ENCODE results near the gene WRNIP1. TPM values are rescaled to one million over a fixed set of nuclear protein-coding genes. Genes with fewer than 3 reads are reported as not detected.
A peak's percentile ranks its signal among the peaks of the same experiment; 100 is the strongest.

WRNIP1 gene
- total RNA-seq, 2 donors from 2014 or later, result 51.9 to 53.5 TPM

DNA sequence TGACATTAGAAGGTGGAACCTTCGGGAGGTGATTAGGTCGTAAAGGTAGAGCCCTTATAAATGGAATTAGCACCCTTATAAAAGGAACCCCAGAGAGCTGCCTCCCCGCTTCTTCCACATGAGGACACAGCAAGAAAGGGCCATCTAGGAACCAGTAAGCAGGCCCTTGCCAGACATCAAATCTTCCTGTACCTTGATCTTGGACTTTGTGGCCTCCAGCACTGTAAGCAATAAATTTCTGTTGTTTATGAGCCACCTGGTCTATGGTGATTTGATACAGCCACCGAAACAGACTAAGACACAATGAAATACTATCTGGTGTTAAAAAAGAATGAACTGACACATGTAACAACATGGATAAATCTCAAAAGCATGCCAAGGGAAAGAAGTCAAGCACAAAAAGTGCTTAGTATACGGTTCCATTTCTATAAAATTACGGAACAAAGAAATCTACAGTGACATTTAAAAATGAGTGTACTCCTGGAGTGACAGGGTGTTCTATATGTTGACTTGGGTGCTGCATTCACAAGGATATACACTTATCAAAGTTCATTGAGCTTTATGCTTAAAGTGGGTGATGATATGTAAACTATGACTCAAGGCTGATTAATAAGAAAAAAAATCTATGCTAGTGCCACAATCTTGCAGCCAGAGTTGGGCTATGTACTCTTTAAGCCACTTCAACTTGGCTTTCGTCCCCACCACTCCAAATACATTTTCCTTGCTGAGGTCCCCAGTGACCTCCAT is 58.1 kb downstream of the WRNIP1 start:
- Histone ChIP-seq H3K27me3 (no peaks in the 10 kb centered on the region), H3K4me1 (peaks cover 0 to 33% of the 10 kb centered on the region in 2 donors), H3K36me3 (no peaks in the 10 kb centered on the region), H3K9me3 (no peaks in the 10 kb centered on the region), H3K4me3 (no peak overlapping the region), H3K27ac (no peak overlapping the region)
- TF ChIP-seq, protein P1, sequence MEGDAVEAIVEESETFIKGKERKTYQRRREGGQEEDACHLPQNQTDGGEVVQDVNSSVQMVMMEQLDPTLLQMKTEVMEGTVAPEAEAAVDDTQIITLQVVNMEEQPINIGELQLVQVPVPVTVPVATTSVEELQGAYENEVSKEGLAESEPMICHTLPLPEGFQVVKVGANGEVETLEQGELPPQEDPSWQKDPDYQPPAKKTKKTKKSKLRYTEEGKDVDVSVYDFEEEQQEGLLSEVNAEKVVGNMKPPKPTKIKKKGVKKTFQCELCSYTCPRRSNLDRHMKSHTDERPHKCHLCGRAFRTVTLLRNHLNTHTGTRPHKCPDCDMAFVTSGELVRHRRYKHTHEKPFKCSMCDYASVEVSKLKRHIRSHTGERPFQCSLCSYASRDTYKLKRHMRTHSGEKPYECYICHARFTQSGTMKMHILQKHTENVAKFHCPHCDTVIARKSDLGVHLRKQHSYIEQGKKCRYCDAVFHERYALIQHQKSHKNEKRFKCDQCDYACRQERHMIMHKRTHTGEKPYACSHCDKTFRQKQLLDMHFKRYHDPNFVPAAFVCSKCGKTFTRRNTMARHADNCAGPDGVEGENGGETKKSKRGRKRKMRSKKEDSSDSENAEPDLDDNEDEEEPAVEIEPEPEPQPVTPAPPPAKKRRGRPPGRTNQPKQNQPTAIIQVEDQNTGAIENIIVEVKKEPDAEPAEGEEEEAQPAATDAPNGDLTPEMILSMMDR (IDR thresholded peaks at IDR 0.05), result no peak
- DNase-seq (ENCODE audit: low spot score), result no peak

DNA sequence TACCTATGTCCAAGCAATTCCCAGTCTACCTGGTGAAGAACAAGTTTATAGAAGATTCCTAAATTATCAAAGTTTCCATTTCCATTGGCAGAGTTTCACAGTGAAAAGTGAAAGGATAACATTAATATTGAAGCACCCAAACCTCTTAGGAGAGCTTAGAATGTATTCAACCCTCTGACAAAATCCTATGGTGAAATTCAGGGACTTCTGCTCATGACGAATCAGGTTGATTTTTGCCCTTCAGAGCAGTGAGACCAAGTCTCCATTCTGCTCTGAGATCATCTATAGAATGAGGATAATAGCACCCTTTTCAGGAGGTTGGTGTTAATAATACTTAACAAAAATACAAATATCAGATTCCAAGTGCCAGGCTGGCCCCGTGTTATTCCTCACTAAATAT is 60.9 kb downstream of the WRNIP1 start:
- DNase-seq (ENCODE audit: low spot score), result no peak
- peaks cover 0 to 10% of the 10 kb centered on the region in 2 donors for H3K4me1 ChIP-seq
- H3K27ac ChIP-seq, result no peak overlapping the region
- H3K4me3 ChIP-seq, result no peak overlapping the region
- TF ChIP-seq, protein P1 (IDR thresholded peaks at IDR 0.05), result no peak
- no peaks in the 10 kb centered on the region for H3K27me3 ChIP-seq
- no peaks in the 10 kb centered on the region for H3K9me3 ChIP-seq
- no peaks in the 10 kb centered on the region for H3K36me3 ChIP-seq

DNA sequence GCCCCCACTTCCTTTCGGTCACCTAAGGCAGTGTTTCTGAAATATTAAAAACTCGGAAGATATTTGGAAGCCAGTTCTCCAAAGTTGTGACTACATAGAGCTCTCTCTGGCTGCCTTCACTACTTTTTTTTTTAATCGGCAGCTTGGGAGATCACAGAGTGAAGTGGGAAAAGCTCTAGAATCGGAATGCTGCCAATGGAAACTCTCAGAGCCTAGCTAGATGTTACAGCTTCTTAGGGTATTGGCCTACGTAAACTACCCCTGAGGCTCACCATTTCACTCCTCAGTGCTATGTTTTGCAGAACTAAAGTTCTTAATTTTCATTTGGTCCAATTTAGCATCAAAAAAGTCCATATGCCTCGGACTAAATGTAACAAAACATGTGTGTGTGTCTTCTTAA is 61.9 kb downstream of the WRNIP1 start:
- Histone ChIP-seq H3K4me1 (peaks cover 0 to 10% of the 10 kb centered on the region in 2 donors), H3K27me3 (no peaks in the 10 kb centered on the region), H3K4me3 (no peak overlapping the region), H3K9me3 (no peaks in the 10 kb centered on the region), H3K36me3 (no peaks in the 10 kb centered on the region), H3K27ac (no peak overlapping the region)
- DNase-seq (ENCODE audit: low spot score), result peak; percentile 30
- TF ChIP-seq, protein P1 (IDR thresholded peaks at IDR 0.05), result no peak

DNA sequence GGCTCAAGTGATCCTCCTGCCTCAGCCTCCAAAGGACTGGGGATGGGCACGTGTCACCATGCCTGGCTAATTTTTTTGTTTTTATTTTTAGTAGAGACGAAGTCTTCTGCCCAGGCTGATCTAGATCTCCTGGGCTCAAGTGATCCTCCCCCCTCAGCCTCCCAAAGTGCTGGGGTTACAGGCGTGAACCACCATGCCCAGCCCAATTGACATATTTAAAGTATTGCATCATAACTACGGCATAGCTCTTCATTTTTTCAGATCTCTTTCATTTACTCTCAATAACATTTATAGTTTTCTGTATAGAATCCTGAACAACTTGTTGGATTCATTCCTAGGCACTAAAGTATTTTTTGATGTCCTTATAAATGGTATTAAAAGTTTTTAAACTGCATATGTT is 63.4 kb downstream of the WRNIP1 start:
- DNase-seq (ENCODE audit: low spot score), result no peak
- Histone ChIP-seq H3K27me3 (no peaks in the 10 kb centered on the region), H3K36me3 (peaks cover 8% of the 10 kb centered on the region), H3K9me3 (no peaks in the 10 kb centered on the region), H3K4me3 (no peak overlapping the region), H3K27ac (no peak overlapping the region), H3K4me1 (peaks cover 0 to 10% of the 10 kb centered on the region in 2 donors)
- TF ChIP-seq, protein P1 (IDR thresholded peaks at IDR 0.05), result no peak

DNA sequence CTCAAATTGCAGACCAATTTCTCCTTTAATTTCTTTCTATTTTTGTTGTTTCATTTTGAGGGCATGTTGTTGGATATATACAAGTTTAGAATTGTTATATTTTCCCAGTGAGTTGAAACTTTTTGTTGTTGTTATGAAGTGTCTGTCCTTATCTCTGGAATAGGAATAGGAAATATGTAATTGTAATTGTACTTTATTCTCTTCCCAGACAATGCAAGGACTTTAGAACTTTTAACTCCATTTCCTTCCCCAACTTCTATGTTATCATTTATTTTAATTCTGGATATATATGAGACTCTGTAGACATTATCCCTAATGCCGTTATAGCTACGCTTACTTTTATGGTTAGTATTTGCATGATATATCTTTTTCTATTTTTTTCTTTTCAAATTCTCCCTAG is 64.1 kb downstream of the WRNIP1 start:
- Histone ChIP-seq H3K9me3 (no peaks in the 10 kb centered on the region), H3K36me3 (peaks cover 15% of the 10 kb centered on the region), H3K4me1 (peaks cover 0 to 10% of the 10 kb centered on the region in 2 donors), H3K4me3 (no peak overlapping the region), H3K27ac (no peak overlapping the region), H3K27me3 (no peaks in the 10 kb centered on the region)
- DNase-seq (ENCODE audit: low spot score), result no peak
- TF ChIP-seq, protein P1 (IDR thresholded peaks at IDR 0.05), result no peak

DNA sequence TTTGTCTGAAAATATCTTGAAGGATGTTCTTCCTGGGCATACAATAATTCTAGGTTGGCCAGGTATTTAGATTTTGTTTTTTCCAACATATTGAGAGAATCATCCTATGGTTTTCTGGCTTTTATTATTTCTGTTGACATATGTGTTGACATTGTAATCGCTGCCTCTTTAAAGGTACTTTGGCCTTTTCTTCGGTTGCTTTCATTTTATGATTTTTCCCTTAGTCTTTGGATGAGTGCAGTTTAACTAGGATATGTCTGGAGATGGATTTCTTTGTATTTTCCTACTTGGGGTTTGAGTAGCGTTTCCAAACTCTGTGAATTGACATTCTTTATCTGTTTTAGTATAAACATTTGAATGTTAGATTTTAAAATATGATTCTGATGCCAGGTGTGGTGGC is 65.0 kb downstream of the WRNIP1 start:
- Histone ChIP-seq H3K4me1 (peaks cover 0 to 10% of the 10 kb centered on the region in 2 donors), H3K9me3 (no peaks in the 10 kb centered on the region), H3K27me3 (no peaks in the 10 kb centered on the region), H3K36me3 (peaks cover 22% of the 10 kb centered on the region), H3K4me3 (no peak overlapping the region), H3K27ac (no peak overlapping the region)
- DNase-seq (ENCODE audit: low spot score), result no peak
- TF ChIP-seq, protein P1 (IDR thresholded peaks at IDR 0.05), result no peak
